ENCODE results near the gene ARF1. TPM values are rescaled to one million over a fixed set of nuclear protein-coding genes. Genes with fewer than 3 reads are reported as not detected.

Gene ARF1
- total and polyA plus RNA-seq, 9 donors = 109 to 313 (median 284) TPM

DNA sequence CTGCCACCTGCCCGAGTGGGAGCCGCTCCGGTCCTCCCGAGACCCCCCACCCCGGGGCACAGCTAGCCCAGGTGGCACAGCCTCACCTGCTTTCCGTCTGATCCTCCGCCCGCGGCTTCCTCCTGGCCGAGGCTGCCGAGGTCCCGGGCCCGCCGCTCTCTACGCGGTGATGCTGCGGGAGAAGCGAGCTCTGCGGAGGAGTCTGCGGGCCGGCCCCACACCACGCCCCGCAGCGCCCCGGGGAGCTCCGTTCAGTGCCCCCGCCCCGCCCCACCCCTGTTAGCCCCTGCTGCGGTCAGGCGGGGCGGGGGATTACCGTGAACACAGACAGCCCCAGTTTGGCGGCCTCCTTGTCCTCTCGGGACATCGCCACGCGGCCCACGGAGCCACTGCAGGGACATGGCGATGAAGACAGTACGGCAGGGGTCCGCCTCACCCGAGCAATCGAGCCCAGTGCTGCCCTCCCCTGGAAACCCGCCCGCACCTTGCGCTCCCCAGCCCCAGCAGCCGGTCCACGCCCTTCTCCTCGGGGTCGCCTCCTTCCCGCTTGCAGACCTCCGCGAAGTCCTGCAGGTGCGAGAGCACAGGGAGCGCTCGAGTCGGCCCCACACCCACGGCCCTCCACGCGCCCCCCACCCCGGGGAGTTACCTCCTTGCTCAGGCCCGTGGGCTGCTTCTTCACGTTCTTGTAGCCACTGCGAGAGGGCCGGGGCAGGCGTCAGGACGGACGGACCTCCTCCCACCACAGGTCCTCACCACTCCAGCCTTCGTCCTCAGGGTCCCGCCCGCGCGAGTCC lies 19.7 kb downstream of the ARF1 start:
- 5% methylated on average over 65 of the region's 73 CpGs for WGBS (ENCODE audit: insufficient coverage)

DNA sequence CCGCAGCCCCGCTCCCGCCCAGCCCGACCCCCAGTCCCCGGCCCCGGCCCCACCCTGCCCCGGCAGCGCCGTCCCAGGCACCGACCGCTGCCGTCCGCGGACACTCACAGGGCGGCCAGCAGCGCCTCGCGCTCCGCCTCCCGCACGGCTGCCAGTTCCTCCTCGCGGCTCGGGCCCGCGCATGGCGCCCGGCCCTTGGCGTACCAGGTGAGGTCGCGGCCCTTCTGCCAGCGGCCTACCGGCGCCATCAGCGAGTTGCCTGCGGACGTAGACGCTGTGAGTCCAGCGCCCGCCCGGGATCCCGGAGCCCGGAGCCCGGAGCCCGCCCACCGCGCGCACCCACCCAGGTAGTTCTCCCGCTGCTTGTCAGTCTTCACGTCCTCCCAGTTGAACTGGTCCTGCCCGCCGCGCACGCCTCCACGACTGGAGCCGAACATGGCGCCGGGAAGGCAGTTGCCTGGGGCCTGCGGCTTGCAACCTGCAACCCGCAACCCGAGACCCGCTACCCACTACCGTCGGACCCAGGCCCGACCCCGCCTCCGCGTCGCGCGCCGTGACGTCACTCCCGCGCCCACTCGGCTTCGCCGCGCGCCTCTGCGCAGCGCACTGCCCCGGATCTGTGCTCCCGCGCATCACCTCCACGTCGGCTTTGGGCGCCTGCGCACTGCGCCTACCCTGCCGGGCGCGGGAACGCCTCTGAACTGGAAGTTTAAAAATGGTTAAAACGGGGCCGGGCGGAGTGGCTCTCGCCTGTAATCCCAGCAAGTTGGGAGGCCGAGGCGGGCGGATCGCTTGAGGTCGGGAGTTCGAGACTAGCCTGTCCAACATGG lies 20.5 kb downstream of the ARF1 start, which contains the start of gene C1orf35:
Gene C1orf35 (minus strand): TSS at position 535 of the 830 bp plus-strand sequence. CDS start 98 bp downstream, at position 437.
- peaks cover 53% of the 10 kb centered on the region for H3K36me3 ChIP-seq (ENCODE audit: control insufficient read depth, insufficient read depth, low read length)
- peaks cover 33% of the 10 kb centered on the region for H3K4me1 ChIP-seq (ENCODE audit: control insufficient read depth, insufficient read depth, low read length)
- peak; percentile 97 for DNase-seq
- H3K4me3 ChIP-seq (ENCODE audit: low read length) = peak within 1 kb of the TSS; percentile 91
- peak within 1 kb of the TSS; percentile 91 for H3K27ac ChIP-seq (ENCODE audit: low read length)
- H3K9me3 ChIP-seq (replicated peaks; ENCODE audit: control insufficient read depth, low read depth, low read length) = no peaks in the 10 kb centered on the region
- no peaks in the 10 kb centered on the region for H3K27me3 ChIP-seq (ENCODE audit: control insufficient read depth, insufficient read depth, low read length)
- under 1% methylated on average over 104 of the region's 104 CpGs for WGBS (ENCODE audit: insufficient coverage)

More for the DNA sequence above, 19.7 kb downstream of the ARF1 start:
- DNase-seq = no peak
- H3K9me3 ChIP-seq (replicated peaks; ENCODE audit: control insufficient read depth, low read depth, low read length) = no peaks in the 10 kb centered on the region
- peaks cover 55% of the 10 kb centered on the region for H3K36me3 ChIP-seq (ENCODE audit: control insufficient read depth, insufficient read depth, low read length)
- H3K4me1 ChIP-seq (ENCODE audit: control insufficient read depth, insufficient read depth, low read length) = peaks cover 32% of the 10 kb centered on the region
- H3K4me3 ChIP-seq (ENCODE audit: low read length) = peak overlapping the region; percentile 91
- H3K27me3 ChIP-seq (ENCODE audit: control insufficient read depth, insufficient read depth, low read length) = no peaks in the 10 kb centered on the region
- H3K27ac ChIP-seq (ENCODE audit: low read length) = peak overlapping the region; percentile 35

DNA sequence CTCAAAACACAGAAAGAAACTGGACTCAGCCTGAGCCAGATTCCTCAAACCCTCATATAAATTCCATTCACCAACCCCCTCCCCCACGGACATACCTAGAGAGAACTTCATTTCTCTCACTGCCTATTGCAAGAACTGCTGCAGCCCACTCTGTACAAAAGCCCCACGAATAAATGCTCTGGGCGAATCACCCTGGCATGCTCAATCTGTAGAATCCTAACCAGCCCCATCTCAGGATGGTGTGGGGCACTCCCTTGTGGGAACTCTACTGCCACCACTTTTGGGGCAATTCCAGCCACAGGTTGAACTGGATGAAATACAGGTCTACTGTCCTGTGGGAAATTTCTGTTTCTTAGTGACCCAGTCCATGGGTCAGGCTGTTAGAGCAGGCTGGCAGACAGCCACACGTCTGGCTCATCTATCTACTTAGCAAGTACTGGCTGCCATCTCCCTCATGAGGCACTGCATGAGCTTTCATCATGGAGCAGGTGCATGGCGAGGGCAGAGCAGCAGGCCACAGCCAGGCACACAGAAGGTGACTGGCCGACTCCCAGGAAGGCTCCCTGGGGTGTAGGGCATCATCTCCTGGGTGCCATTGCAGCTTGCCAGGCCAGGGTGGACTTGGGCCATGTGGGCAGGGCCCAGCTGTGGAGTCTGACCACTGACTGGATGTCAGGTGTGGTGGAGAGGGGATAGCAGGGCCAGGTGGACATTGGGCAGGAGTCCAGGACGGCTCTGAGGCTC lies 22.2 kb downstream of the ARF1 start:
- Histone ChIP-seq H3K27me3 (ENCODE audit: control insufficient read depth, insufficient read depth, low read length) (no peaks in the 10 kb centered on the region), H3K4me3 (ENCODE audit: low read length) (no peak overlapping the region), H3K9me3 (replicated peaks; ENCODE audit: control insufficient read depth, low read depth, low read length) (no peaks in the 10 kb centered on the region), H3K27ac (ENCODE audit: low read length) (no peak overlapping the region), H3K4me1 (ENCODE audit: control insufficient read depth, insufficient read depth, low read length) (peaks cover 43% of the 10 kb centered on the region), H3K36me3 (ENCODE audit: control insufficient read depth, insufficient read depth, low read length) (peaks cover 37% of the 10 kb centered on the region)
- WGBS (ENCODE audit: insufficient coverage) = 66% methylated on average over 7 of the region's 7 CpGs
- no peak for DNase-seq

DNA sequence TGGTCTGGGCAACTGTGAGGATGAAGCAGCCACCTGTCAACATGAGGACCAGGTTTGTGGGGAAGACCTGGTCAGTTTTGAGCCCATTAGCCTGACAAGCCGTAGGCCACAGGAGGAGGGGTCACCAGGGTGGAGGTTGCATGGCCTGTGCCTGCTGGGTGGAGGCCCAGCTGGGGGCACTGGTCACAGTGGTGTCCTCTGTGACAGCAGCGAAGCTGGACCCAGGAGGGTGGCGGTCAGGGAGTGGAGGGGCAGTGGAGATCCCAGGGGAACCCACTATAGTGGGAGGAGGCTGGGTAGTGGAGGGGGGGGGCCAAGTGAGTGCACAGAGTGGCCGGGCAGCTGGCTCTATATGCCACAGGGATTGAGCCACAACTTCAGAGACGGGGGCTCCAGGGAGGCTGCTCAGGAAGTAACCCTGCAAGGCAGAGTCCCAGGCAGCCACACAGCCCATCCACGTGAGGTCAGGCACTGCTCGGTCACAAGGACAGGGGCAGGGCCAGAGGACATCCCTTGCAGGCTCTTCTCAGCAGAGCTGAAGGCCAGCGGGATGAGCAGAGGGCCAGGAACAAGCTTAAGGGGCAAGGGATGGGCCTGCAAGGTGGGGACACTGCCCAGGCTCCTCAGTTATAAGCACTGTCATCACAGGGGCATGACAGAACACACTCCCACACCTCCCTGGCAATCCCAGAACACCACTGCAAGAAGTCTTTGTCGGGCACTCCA lies 22.9 kb downstream of the ARF1 start:
- WGBS (ENCODE audit: insufficient coverage) = 69% methylated on average over 8 of the region's 9 CpGs
- H3K27me3 ChIP-seq (ENCODE audit: control insufficient read depth, insufficient read depth, low read length) = no peaks in the 10 kb centered on the region
- H3K27ac ChIP-seq (ENCODE audit: low read length) = no peak overlapping the region
- no peak overlapping the region for H3K4me3 ChIP-seq (ENCODE audit: low read length)
- DNase-seq = no peak
- H3K9me3 ChIP-seq (replicated peaks; ENCODE audit: control insufficient read depth, low read depth, low read length) = no peaks in the 10 kb centered on the region
- peaks cover 32% of the 10 kb centered on the region for H3K36me3 ChIP-seq (ENCODE audit: control insufficient read depth, insufficient read depth, low read length)
- H3K4me1 ChIP-seq (ENCODE audit: control insufficient read depth, insufficient read depth, low read length) = peaks cover 50% of the 10 kb centered on the region

DNA sequence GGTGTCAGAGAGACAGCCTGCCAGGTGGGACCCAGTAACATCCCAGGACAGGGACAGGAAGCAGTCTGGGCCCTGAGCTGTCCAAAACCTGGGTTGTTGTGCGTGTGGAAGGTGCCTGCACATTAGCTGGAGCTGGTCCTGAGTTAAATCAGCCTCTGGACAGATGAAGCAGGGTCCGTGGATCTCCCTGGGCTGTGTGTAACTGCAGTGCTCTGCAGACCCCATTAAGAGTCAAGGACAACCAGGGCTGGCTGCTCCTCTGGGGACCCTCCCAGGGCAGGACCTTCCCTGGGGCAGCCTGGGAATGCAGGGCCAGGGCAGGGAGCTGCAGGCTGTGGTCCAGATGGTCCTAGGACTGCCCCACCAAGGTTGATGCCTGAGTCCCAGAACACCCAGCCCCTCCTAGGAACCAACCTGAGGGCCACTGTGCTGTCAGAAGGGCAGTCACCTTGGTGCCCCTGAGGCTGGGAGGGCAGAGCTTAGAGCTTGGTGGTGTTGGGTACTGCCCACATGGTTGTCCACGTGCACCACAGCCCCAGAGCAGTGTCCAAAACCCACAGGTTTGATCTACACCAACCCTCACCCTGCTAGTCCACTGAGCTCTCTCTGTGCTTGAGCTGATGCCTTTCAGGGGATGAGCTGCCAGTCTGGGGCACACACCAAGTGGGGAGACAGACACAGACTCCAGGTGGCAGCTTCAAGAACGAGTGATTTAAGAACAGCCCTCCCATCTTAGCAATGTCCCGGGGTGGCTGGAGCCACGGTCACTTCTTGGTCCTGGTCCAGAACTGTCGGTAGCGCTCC lies 23.7 kb downstream of the ARF1 start:
- H3K27me3 ChIP-seq (ENCODE audit: control insufficient read depth, insufficient read depth, low read length) = no peaks in the 10 kb centered on the region
- H3K9me3 ChIP-seq (replicated peaks; ENCODE audit: control insufficient read depth, low read depth, low read length) = no peaks in the 10 kb centered on the region
- no peak overlapping the region for H3K27ac ChIP-seq (ENCODE audit: low read length)
- no peak overlapping the region for H3K4me3 ChIP-seq (ENCODE audit: low read length)
- DNase-seq = no peak
- H3K4me1 ChIP-seq (ENCODE audit: control insufficient read depth, insufficient read depth, low read length) = peaks cover 47% of the 10 kb centered on the region
- peaks cover 25% of the 10 kb centered on the region for H3K36me3 ChIP-seq (ENCODE audit: control insufficient read depth, insufficient read depth, low read length)
- WGBS (ENCODE audit: insufficient coverage) = 88% methylated on average over 6 of the region's 8 CpGs

DNA sequence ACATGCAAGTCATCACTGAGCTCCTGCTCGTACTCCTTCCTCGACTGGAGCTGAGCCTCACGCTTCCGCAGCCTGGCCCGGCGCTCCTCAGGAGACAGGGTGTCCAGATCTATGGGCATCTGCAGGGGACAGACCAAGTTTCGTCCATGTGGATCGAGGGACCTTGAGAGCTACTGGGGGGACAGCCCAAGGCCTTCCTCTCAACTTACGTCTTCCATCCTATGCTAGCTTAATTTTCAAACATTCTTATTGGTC lies 24.2 kb downstream of the ARF1 start:
- Histone ChIP-seq H3K4me3 (ENCODE audit: low read length) (no peak overlapping the region), H3K27ac (ENCODE audit: low read length) (no peak overlapping the region), H3K36me3 (ENCODE audit: control insufficient read depth, insufficient read depth, low read length) (peaks cover 24% of the 10 kb centered on the region), H3K4me1 (ENCODE audit: control insufficient read depth, insufficient read depth, low read length) (peaks cover 43% of the 10 kb centered on the region), H3K27me3 (ENCODE audit: control insufficient read depth, insufficient read depth, low read length) (no peaks in the 10 kb centered on the region), H3K9me3 (replicated peaks; ENCODE audit: control insufficient read depth, low read depth, low read length) (no peaks in the 10 kb centered on the region)
- DNase-seq = no peak
- WGBS (ENCODE audit: insufficient coverage) = 85% methylated on average over 9 of the region's 9 CpGs

DNA sequence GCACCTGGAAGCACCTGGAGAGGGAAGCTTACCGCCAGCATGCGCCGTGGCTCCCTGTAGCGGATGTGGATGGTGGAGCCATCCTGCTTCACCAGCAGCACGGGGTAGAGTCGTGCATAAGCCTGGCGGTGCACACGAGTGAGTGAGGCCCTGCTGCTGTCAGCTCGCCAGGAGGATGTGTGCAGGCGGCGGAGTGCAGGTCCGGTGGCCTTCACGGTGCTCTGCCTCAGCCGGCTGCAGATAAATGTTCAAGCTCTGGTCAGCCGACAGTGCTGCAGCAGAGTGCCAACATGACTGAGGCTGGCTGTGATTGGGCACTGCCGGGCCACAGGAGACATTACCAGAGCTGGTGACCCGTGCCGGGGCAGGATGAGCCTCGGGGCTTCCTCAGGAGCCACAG lies 25.1 kb downstream of the ARF1 start:
- no peaks in the 10 kb centered on the region for H3K9me3 ChIP-seq (replicated peaks; ENCODE audit: control insufficient read depth, low read depth, low read length)
- no peak overlapping the region for H3K27ac ChIP-seq (ENCODE audit: low read length)
- no peak for DNase-seq
- no peaks in the 10 kb centered on the region for H3K27me3 ChIP-seq (ENCODE audit: control insufficient read depth, insufficient read depth, low read length)
- peaks cover 35% of the 10 kb centered on the region for H3K4me1 ChIP-seq (ENCODE audit: control insufficient read depth, insufficient read depth, low read length)
- H3K4me3 ChIP-seq (ENCODE audit: low read length) = no peak overlapping the region
- 91% methylated on average over 19 of the region's 19 CpGs for WGBS (ENCODE audit: insufficient coverage)
- H3K36me3 ChIP-seq (ENCODE audit: control insufficient read depth, insufficient read depth, low read length) = peaks cover 24% of the 10 kb centered on the region

DNA sequence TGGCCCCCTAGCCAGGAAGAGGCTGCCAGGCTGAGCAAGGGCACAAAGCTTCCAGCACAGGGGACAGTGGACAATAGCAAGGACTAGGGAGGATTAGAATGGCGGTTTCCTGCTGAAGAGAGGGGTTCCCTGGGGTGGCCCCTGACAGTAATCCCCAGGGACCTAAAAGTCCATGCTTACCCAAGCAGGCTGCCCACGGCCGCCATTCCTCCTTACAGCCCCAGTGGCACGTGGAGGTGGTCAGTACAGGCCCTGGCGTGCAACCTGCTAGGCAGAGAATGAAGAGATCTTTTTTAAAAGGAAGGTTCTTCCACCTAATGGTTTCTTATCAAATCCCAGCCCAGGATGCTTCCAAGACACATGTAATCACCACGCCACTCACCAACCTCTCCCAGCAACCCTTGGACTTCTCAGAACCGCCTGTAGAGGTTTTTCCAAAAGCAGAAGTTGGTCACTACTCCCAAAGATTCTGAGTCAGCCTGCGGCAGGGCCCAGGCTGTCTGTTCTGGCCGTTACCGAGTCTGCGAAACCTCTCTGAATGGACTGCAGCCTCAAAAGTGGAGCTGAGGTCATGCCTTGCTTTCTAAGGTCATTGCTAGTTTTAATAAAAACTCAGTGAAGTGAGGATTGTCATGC lies 25.7 kb downstream of the ARF1 start:
- Histone ChIP-seq H3K4me3 (ENCODE audit: low read length) (peak overlapping the region; percentile 93), H3K36me3 (ENCODE audit: control insufficient read depth, insufficient read depth, low read length) (peaks cover 24% of the 10 kb centered on the region), H3K27ac (ENCODE audit: low read length) (peak overlapping the region; percentile 67), H3K4me1 (ENCODE audit: control insufficient read depth, insufficient read depth, low read length) (peaks cover 35% of the 10 kb centered on the region), H3K9me3 (replicated peaks; ENCODE audit: control insufficient read depth, low read depth, low read length) (no peaks in the 10 kb centered on the region), H3K27me3 (ENCODE audit: control insufficient read depth, insufficient read depth, low read length) (no peaks in the 10 kb centered on the region)
- DNase-seq = no peak
- whole genome bisulfite sequencing (ENCODE audit: insufficient coverage) = 70% methylated on average over 8 of the region's 11 CpGs

DNA sequence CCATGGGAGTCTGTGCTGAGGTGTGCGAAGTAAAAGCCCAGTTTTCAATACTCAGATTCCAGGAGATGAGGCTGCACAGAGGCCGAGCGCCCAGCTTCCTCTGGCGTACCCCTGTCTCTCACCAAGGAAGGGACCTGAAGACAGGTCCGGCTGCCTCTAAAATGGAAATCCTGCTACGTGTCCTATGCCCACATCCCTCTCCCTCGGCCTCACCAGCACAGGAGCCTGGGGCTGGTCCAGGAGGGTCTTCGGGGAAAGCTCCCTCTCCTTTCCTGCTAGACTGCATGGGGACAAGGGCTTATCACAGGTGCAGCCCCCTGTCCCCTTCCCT lies 26.2 kb downstream of the ARF1 start:
- no peak for DNase-seq
- peak overlapping the region; percentile 93 for H3K4me3 ChIP-seq (ENCODE audit: low read length)
- no peaks in the 10 kb centered on the region for H3K27me3 ChIP-seq (ENCODE audit: control insufficient read depth, insufficient read depth, low read length)
- 0% methylated on average over 7 of the region's 8 CpGs for WGBS (ENCODE audit: insufficient coverage)
- peaks cover 31% of the 10 kb centered on the region for H3K4me1 ChIP-seq (ENCODE audit: control insufficient read depth, insufficient read depth, low read length)
- peaks cover 24% of the 10 kb centered on the region for H3K36me3 ChIP-seq (ENCODE audit: control insufficient read depth, insufficient read depth, low read length)
- peak overlapping the region; percentile 67 for H3K27ac ChIP-seq (ENCODE audit: low read length)
- H3K9me3 ChIP-seq (replicated peaks; ENCODE audit: control insufficient read depth, low read depth, low read length) = no peaks in the 10 kb centered on the region

Measured in muscle of leg (tissue), 11 donors.